GM18517 (cell line): ENCODE measurements around the gene LNPEP.
A peak's percentile ranks its signal among the peaks of the same experiment; 100 is the strongest.

Source experiments
- ATAC-seq: cut with Tn5 transposase; IDR thresholded peaks from one replicate; pipeline ENCODE4 v1.9.1; 2021; ENCODE audit warnings: mild to moderate bottlenecking, moderate library complexity; ENCODE audit not compliant: unreplicated experiment

LNPEP gene

DNA sequence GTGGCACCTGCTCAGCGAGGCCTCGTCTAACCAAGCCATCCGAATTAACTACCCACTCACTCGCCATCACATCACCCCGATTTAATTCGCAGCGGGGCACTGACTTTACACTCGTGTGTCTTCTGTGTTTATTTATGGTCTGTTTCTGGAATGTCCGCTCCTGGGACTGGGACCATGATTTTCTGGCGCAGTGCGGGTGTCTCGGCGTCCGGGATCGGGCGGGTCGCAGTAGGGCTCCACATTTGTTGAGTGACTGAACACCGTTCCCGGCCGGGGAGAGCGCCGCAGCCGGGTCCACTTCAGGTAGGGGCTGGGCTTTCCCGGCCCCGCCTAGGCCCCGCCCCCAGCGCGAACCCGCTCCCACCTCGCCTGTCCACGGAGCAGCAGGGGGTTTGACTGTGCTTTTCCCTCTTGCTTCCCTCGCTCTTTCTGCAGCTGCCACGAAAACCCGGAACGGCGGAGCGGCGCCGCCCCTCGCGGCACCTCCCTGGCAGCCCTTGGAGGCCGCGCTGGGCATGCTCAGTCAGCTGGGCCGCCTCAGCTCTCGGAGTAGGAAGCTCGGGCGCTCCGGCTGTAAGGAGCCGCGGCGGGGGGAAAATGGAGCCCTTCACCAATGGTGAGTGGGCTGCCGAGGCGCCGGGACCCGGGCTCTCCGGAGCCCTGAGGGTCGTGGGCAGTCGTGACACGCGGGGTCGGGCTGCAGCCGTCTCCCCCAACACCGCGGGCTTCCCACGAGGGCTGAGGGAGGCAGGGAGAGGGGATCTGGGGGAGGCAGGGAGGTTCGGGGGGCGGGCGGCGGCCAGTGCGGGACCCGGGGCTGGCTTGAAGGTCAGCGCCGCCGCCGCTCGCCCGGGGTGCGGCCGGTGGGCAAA, at the start of gene LNPEP:
Gene LNPEP, plus strand, starts transcription at position 522 of the 872 bp plus-strand sequence. Its CDS starts 76 bp downstream, at position 598.
- ATAC-seq = peak; percentile 51

GRCh38 chr5:96893342-96893741, 42.5 kb upstream of the LNPEP start:
- ATAC-seq = no peak

DNA sequence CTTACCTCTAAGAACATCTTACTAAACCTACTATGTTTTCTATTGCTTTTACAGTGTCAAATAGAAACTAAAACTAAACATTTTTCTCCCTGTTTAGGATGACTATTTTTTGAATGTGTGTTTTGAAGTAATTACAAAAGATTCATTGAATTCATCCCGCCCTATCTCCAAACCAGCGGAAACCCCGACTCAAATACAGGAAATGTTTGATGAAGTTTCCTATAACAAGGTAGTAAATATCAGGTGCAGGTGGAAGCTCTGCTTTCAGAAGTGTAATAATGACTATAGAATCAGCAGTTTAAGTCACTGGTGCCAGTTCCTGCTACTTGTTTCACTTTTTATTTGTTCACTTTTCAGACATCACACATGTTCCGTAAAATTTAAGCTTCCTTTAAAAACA, 39.6 kb upstream of the LNPEP start:
- ATAC-seq = peak; percentile 57

GRCh38 chr5:96896806-96897205, 39.1 kb upstream of the LNPEP start:
- ATAC-seq = peak; percentile 95

DNA sequence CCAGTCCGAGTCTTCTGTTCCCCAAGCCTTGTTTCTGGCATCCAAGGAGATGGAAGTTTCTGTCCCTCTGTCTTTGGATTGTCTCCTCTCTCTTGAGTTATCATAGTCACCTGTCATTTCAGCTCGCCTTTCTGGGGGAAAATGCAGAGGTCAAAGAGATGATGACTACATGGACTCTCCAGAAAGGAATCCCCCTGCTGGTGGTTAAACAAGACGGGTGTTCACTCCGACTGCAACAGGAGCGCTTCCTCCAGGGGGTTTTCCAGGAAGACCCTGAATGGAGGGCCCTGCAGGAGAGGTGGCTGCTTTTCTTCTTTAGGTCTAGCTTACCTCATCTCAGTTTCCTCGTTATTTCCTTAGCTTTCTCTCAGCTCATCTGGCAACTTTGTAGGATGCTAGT, 34.5 kb upstream of the LNPEP start:
- ATAC-seq = no peak

DNA sequence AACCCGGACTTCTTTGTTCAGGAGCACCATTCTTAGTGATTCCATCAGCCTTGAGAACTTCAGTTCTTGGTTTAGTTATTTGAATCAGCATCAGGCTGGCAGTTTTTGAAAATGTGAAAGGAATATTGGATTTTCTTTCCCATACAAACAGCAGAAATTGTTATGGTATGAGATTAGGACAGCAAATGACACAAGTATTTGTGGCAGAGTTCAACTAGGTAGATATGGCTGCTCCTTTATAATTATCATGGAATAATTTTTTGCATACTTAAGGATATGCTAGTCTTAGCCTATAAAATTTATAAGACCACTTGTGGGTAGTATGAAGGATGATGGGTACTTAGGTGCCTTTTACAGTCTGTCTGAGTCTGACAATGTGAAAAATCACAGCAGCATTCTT, 34.0 kb upstream of the LNPEP start:
- no peak for ATAC-seq

DNA sequence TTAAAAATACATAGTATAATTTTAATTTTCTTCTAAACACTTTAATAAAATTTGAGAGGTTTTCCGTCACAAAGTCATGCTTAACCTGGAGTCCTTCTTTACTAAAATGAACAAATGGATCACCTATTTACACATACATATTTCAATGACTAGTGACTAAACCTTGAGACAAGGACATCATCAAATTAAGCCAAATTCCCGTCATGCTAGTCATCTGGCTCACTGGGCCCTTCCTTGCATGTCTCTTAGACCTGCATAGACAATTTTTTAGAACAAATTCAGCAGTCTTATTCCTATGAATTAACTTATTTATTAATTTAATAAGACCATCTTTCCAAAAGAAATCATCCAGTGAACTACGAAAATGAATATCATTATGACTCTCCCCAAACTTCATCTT, 33.0 kb upstream of the LNPEP start:
- ATAC-seq = no peak

DNA sequence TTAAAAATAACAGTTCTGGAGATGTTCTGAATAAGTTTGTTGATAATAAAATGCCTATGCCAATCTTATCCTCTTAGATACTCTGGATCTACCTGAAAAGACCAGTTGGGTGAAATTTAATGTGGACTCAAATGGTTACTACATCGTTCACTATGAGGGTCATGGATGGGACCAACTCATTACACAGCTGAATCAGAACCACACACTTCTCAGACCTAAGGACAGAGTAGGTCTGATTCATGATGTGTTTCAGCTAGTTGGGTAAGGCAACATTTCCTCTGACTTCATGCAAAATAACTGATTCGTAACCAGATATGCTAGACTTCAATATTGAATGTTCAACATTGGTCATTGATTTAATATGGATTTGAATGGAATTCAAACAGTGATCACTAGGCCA, 32.6 kb upstream of the LNPEP start:
- ATAC-seq = no peak

GRCh38 chr5:96904054-96904931, 31.6 kb upstream of the LNPEP start:
- no peak for ATAC-seq

GRCh38 chr5:96905864-96906263, 30.0 kb upstream of the LNPEP start:
- ATAC-seq = no peak

DNA sequence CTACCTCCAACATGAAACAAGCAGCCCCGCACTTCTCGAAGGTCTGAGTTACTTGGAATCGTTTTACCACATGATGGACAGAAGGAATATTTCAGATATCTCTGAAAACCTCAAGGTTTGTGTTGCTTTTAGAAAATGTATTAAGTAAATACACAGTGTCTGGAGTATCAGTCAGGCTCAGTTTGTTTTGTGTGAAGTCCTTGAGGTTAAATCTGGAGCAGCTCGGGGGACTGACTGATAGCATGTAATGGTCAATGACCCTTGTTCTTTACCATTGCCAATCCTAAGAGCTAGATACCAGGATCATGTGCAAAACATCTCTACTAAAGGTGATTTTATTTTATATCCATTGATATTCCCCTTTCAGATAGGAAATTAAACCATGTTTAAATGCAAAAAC, 26.9 kb upstream of the LNPEP start:
- ATAC-seq = no peak

DNA sequence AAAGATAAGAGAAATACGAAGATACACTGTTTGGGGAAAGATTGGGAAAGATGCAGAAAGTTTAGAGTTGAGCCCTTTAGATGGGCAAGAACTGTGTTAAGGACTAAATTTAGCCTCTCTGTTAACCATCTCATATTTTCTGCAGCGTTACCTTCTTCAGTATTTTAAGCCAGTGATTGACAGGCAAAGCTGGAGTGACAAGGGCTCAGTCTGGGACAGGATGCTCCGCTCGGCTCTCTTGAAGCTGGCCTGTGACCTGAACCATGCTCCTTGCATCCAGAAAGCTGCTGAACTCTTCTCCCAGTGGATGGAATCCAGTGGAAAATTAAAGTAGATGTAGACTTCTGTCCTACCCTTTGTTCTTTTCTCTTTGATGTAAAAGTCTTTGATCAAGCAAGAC, 26.4 kb upstream of the LNPEP start:
- ATAC-seq = no peak

GRCh38 chr5:96911139-96911538, 24.7 kb upstream of the LNPEP start:
- ATAC-seq = no peak

DNA sequence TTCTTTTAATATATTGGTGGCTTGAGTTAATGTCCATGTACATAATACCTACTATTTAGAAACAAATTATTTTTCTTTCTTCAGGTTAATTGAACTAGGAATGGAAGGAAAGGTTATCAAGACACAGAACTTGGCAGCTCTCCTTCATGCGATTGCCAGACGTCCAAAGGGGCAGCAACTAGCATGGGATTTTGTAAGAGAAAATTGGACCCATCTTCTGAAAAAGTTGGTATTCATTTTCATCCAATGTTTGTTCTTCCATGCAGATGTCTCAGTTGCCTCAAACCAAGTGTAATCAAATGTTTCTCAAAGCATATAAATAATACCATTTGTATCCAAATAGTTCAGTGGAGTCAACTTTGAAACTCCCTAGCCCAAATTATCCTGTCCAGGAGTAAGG, 22.6 kb upstream of the LNPEP start:
- no peak for ATAC-seq

- peak; percentile 66 for ATAC-seq
Observed at GRCh38 chr5:96919754-96920197, 16.1 kb upstream of the LNPEP start.

GRCh38 chr5:96920744-96921355, 15.0 kb upstream of the LNPEP start:
- ATAC-seq = no peak

- ATAC-seq = no peak
Observed at GRCh38 chr5:96922499-96923244, 13.2 kb upstream of the LNPEP start.

DNA sequence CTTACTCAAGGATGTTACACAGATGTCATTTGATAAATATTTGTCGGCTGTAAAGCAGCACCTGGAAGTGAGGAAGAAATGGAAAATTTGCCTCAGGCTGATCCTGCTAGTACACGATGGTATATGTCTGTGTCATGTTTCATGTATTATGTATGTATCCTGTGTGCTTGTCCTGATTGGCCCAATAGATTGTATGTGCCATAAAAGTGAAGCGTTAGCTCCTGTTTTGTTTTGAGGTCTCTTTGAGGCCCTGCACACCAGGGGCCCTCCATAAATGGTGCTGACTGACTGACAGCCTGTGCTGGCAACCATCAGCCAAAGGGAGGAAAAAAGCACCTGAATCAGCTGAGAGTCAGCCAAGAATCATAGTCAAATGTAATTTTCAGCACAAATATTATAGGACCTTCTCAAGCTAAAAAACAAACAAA, 11.8 kb upstream of the LNPEP start:
- ATAC-seq = no peak

- ATAC-seq = no peak
Observed at GRCh38 chr5:96926276-96926675, 9.6 kb upstream of the LNPEP start.

DNA sequence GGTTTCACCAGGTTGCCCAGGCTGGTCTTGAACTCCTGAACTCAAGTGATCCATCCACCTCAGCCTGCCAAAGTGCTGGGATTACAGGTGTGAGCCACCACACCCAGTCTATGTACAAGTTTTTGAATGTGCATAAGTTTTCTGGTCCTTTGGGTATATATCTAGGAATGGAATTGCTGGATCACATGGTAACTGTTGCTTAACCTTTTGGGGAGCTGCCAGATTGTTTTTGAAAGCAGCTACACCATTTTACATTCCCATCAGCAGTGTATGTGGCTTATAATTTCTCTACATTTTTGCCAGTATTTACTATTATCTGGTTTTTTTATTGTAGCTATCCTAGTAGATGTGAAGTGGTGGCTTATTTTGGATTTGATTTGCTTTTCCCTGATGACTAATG, 8.9 kb upstream of the LNPEP start:
- ATAC-seq = no peak
